Cardiac muscle cell (in vitro differentiated cells and primary cell): Measurements from ENCODE around the gene TMEM213. TPM values are rescaled to one million over a fixed set of nuclear protein-coding genes. Genes with fewer than 3 reads are reported as not detected.
"Not testable (repeated sequence)": the region's sequence is repeated elsewhere in the genome, so short reads cannot be mapped to it uniquely, and the experiment has no call there.

Source experiments
- DNase-seq, 2 donors: peaks; one replicate each; pipeline versions ENCODE4 v3.0.0 to v3.0.0-alpha.2; 2010 to 2017; ENCODE audit warnings: low read depth in 1 of 2, low spot score in 1 of 2
- H3K27ac ChIP-seq: fragments of 200-600 bp; sonication (generic); 2 replicates; pipeline ENCODE4 v1.5.1; 2016
- H3K27me3 ChIP-seq: fragments of 200-600 bp; sonication (generic); 2 replicates; pipeline ENCODE4 v1.6.0; 2016; ENCODE audit warnings: control low read depth
- H3K36me3 ChIP-seq: fragments of 200-600 bp; sonication (generic); 2 replicates; pipeline ENCODE4 v1.5.1; 2016; ENCODE audit warnings: control low read depth
- H3K4me1 ChIP-seq: fragments of 200-600 bp; sonication (generic); 2 replicates; pipeline ENCODE4 v1.8.1; 2017; ENCODE audit warnings: low read depth, mild to moderate bottlenecking, mixed run types
- H3K4me3 ChIP-seq: fragments of 200-600 bp; sonication (generic); 2 replicates; pipeline ENCODE4 v1.5.1; 2016; ENCODE audit warnings: mild to moderate bottlenecking
- H3K9me3 ChIP-seq: fragments of 200-600 bp; sonication (generic); 2 replicates; pipeline ENCODE4 v1.5.1; 2017; ENCODE audit warnings: low read depth, mild to moderate bottlenecking, control low read depth
- CTCF ChIP-seq: IDR thresholded peaks from 2 replicates; pipeline ENCODE4 v1.5.1; 2012; ENCODE audit warnings: low read depth, mild to moderate bottlenecking, low read length
- polyA plus RNA-seq: library from polyadenylated mRNA; unstranded; fragments of >200 nt; fragmentation: Nextera tagmentation; extraction: Ambion mirVana; gene quantifications from 2 replicates; pipeline ENCODE4 v1.2.1, GENCODE V29; 2016
- total RNA-seq: library from RNA; depleted of rRNA; stranded (reverse); fragments of >200 nt; gene quantifications from 2 replicates; pipeline ENCODE4 v1.2.3, GENCODE V29; 2016

TMEM213 gene
- total and polyA plus RNA-seq, 2 experiments from 2014 or later = not detected

DNA sequence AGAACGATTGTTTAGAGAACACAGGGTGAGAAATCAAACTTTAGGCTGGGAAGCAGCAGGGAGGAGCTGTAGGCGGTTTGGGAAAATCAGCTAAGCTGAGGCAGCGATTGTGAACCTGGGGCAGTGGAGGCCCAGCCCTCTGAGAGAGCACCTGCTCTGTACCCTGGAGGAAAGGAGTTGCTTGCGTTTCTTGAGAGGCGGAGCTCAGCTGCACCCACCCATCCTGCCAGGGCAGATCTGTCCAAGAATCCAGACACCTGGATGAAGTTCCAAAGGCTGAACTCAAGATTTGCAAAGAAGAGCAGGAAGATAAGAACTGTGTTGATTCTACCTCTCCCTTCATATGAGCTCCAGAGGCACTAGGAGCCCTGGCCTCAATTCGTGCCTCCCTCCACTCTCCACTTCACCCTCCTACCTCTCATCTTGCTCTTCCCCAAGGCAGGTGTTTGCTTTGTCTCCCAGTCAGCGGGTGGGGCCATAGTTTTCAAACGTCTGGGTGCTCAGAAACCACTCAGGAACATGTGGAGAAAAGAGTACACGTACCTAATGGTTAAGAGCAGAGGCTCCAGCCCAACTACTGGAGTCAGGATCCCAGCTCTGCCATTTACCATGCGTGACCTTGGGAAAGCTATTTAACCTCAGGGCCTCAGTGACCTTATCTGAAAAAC, 21.5 kb upstream of the TMEM213 start:
- Histone ChIP-seq H3K27me3 (no peaks in the 10 kb centered on the region), H3K36me3 (no peaks in the 10 kb centered on the region), H3K4me3 (no peak overlapping the region), H3K4me1 (no peaks in the 10 kb centered on the region), H3K9me3 (no peaks in the 10 kb centered on the region), H3K27ac (no peak overlapping the region)
- TF ChIP-seq CTCF = no peak
- no peak for DNase-seq

DNA sequence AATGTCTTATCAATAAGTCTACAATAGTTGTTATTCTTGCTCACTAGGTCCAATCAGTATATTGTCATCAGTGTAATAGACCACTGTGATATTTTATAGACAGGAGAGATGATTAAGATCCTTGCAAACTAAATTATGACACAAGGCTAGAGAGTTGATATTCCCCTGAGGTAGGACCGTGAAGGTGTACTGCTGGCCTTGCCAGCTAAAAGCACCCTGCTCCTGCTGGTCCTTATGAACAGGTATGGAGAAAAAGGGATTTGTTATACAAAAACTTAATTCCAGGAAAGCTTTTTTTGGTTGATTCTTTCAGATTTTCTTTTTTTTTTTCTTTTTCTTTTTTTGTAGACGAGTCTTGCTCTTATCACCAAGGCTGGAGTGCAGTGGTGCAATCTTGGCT, 16.8 kb upstream of the TMEM213 start:
- H3K4me3 ChIP-seq = no peak overlapping the region
- no peak overlapping the region for H3K27ac ChIP-seq
- DNase-seq = no peak
- TF ChIP-seq CTCF = no peak
- no peaks in the 10 kb centered on the region for H3K9me3 ChIP-seq
- H3K27me3 ChIP-seq = no peaks in the 10 kb centered on the region
- no peaks in the 10 kb centered on the region for H3K4me1 ChIP-seq
- no peaks in the 10 kb centered on the region for H3K36me3 ChIP-seq

GRCh38 chr7:138784692-138785091, 13.1 kb upstream of the TMEM213 start:
- TF ChIP-seq CTCF = no peak
- no peaks in the 10 kb centered on the region for H3K9me3 ChIP-seq
- H3K27me3 ChIP-seq = no peaks in the 10 kb centered on the region
- no peaks in the 10 kb centered on the region for H3K36me3 ChIP-seq
- peak in 1 of 2 donors; percentile 2 for DNase-seq
- H3K4me1 ChIP-seq = no peaks in the 10 kb centered on the region
- H3K27ac ChIP-seq = no peak overlapping the region
- H3K4me3 ChIP-seq = no peak overlapping the region

DNA sequence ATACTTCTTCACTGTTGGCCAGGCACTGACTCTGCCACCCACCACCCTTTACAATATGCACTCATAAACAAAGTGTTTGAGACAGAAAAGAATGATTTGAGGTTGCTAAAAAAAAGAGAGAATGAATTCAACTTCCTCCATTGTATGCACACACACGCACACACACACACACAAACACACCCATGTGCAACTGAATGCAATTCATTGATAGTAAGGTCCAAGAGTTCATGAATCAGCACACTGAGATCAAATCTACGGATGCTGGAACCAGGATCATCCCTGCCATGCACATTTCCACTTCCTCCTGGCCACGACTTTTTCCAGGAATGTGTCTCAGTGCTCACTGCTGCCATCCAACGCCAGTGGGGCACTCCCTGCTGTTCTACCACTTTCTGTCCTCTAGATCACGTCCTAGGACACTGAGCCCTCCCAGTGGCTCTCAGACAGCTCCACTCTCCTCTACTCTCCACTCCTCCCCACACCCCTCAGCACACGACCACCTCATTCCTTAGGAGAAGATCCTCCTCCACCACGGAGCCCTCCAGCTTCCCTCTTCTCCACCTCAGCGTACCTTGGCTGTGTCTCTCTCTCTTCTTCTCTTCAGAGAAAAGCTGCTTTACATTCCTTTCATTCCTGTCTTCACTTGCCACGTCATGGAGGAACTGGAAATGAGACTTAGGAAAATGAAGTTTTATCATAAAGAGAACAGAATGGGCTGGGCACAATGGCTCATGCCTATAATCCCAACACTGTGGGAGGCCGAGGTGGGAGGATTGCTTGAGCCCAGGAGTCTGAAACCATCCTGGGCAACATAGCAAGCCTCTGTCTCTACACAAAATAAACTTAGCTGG, 12.0 kb upstream of the TMEM213 start:
- Histone ChIP-seq H3K4me1 (no peaks in the 10 kb centered on the region), H3K36me3 (no peaks in the 10 kb centered on the region), H3K27me3 (no peaks in the 10 kb centered on the region), H3K27ac (no peak overlapping the region), H3K4me3 (no peak overlapping the region), H3K9me3 (no peaks in the 10 kb centered on the region)
- DNase-seq = peak in 1 of 2 donors; percentile 50
- no peak for TF ChIP-seq CTCF

DNA sequence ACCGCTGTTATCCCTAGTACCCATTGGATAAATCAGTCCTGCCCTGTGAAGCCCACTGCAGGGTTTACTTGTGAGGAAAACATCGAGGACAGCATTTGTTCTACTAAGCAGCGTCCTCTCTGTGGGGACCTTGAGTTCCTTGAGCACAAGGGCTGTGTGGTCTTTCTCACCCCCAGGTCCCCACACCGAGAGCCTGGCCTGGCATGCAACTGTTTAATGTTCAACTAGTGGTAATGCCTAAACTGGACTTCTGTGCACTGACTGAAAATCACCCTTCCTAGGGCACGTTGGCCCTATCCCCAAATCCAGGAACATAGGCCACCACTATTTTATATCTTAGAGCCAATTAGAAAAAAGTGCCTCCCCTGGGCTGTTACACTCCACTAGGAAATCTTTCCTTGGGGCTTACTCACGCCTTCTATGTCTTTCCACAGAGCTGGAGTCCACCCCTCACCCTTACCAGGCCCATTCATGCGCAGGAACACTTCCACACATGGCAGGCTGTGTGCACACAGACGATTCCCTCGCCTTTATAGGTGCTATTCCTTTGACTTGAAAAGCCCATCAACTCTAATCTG, 1.7 kb upstream of the TMEM213 start:
- no peaks in the 10 kb centered on the region for H3K9me3 ChIP-seq
- H3K4me3 ChIP-seq = no peak overlapping the region
- H3K36me3 ChIP-seq = no peaks in the 10 kb centered on the region
- H3K27me3 ChIP-seq = peaks cover 5% of the 10 kb centered on the region
- TF ChIP-seq CTCF = no peak
- DNase-seq = no peak
- H3K27ac ChIP-seq = no peak overlapping the region
- no peaks in the 10 kb centered on the region for H3K4me1 ChIP-seq

GRCh38 chr7:138797046-138797445, 748 bp upstream of the TMEM213 start:
- H3K4me1 ChIP-seq, H3K27me3 ChIP-seq: not testable (repeated sequence)

More at GRCh38 chr7:138797046-138797445, 748 bp upstream of the TMEM213 start:
- not testable (repeated sequence) for DNase-seq, H3K27ac ChIP-seq, H3K9me3 ChIP-seq, H3K36me3 ChIP-seq, H3K4me3 ChIP-seq
